Liver (tissue), 9 donors: ENCODE measurements around the gene C4orf36. TPM values are rescaled to one million over a fixed set of nuclear protein-coding genes. Genes with fewer than 3 reads are reported as not detected.

Experiments
- DNase-seq: peaks from one replicate; pipeline ENCODE4 v3.0.0-alpha.2; 2017; ENCODE audit warnings: low spot score
- H3K27ac ChIP-seq, 2 donors: one replicate each; pipeline ENCODE4 v1.7.0; 2013; ENCODE audit warnings: inconsistent platforms in 2 of 2, low read length in 2 of 2, control low read depth in 1 of 2, low read depth in 1 of 2, mild to moderate bottlenecking in 1 of 2
- H3K27me3 ChIP-seq, 4 donors: one replicate each; pipeline versions ENCODE4 v1.6.1 to v1.7.0; 2013; ENCODE audit warnings: low read length in 3 of 4, inconsistent platforms in 1 of 4, mild to moderate bottlenecking in 1 of 4, moderate library complexity in 1 of 4; ENCODE audit not compliant: control insufficient read depth in 4 of 4, insufficient read depth in 4 of 4
- H3K36me3 ChIP-seq, 4 donors: one replicate each; pipeline versions ENCODE4 v1.6.1 to v1.7.0; 2013; ENCODE audit warnings: low read length in 3 of 4, mild to moderate bottlenecking in 3 of 4, low read depth in 1 of 4, moderate library complexity in 1 of 4; ENCODE audit not compliant: control insufficient read depth in 4 of 4, insufficient read depth in 3 of 4
- H3K4me1 ChIP-seq, 4 donors: one replicate each; pipeline versions ENCODE4 v1.6.1 to v1.7.0; 2013; ENCODE audit warnings: low read length in 3 of 4, mild to moderate bottlenecking in 3 of 4, moderate library complexity in 1 of 4; ENCODE audit not compliant: control insufficient read depth in 4 of 4, insufficient read depth in 4 of 4
- H3K4me3 ChIP-seq, 3 donors: one replicate each; pipeline versions ENCODE4 v1.6.1 to v1.7.0; 2013; ENCODE audit warnings: low read length in 3 of 3, control low read depth in 1 of 3, low read depth in 1 of 3, mild to moderate bottlenecking in 1 of 3
- H3K9ac ChIP-seq, 2 donors: one replicate each; pipeline ENCODE4 v1.7.0; 2013; ENCODE audit warnings: low read length in 2 of 2, mild to moderate bottlenecking in 2 of 2, moderate library complexity in 2 of 2, control low read depth in 1 of 2, low read depth in 1 of 2
- H3K9me3 ChIP-seq, 4 donors: one replicate each; pipeline versions ENCODE4 v1.6.1 to v1.7.0; 2013; ENCODE audit warnings: low read length in 3 of 4; ENCODE audit not compliant: control insufficient read depth in 4 of 4
- CTCF ChIP-seq: fragments of 150-350 bp; IDR thresholded peaks from 2 replicates; pipeline ENCODE4 v1.5.1; 2017; ENCODE audit warnings: improper control_type of control experiment, low read depth, low read length; ENCODE audit not compliant: missing input control
- EGR1 ChIP-seq, 2 donors: IDR thresholded peaks; 2 replicates each; pipeline ENCODE4 v1.6.1; 2016 to 2018; ENCODE audit warnings: antibody characterized with exemption in 2 of 2, low read depth in 2 of 2
- FOXA1 ChIP-seq: IDR thresholded peaks from 2 replicates; pipeline ENCODE4 v1.6.1; 2016; ENCODE audit warnings: antibody characterized with exemption
- FOXA2 ChIP-seq: IDR thresholded peaks from 2 replicates; pipeline ENCODE4 v1.6.1; 2016; ENCODE audit warnings: antibody characterized with exemption
- GABPA ChIP-seq, 2 donors: IDR thresholded peaks in 1 of 2; conservative IDR thresholded peaks in 1 of 2; 2 replicates each; pipeline ENCODE4 v1.6.1; 2016; ENCODE audit warnings: antibody characterized with exemption in 2 of 2, mild to moderate bottlenecking in 1 of 2, moderate library complexity in 1 of 2
- HNF4A ChIP-seq, 2 donors: conservative IDR thresholded peaks; 2 replicates each; pipeline ENCODE4 v1.6.1; 2016; ENCODE audit warnings: antibody characterized with exemption in 2 of 2, mild to moderate bottlenecking in 2 of 2
- JUND ChIP-seq, 2 donors: IDR thresholded peaks; 2 replicates each; pipeline ENCODE4 v1.6.1; 2016; ENCODE audit warnings: antibody characterized with exemption in 2 of 2
- MAX ChIP-seq: IDR thresholded peaks from 2 replicates; pipeline ENCODE4 v1.6.1; 2016; ENCODE audit warnings: antibody characterized with exemption
- NR2F2 ChIP-seq: IDR thresholded peaks from 2 replicates; pipeline ENCODE4 v1.6.1; 2016; ENCODE audit warnings: antibody characterized with exemption
- RAD21 ChIP-seq, 2 donors: IDR thresholded peaks; 2 replicates each; pipeline ENCODE4 v1.6.1; 2016; ENCODE audit warnings: antibody characterized with exemption in 2 of 2, mild to moderate bottlenecking in 2 of 2
- REST ChIP-seq: IDR thresholded peaks from 2 replicates; pipeline ENCODE4 v1.6.1; 2016; ENCODE audit warnings: antibody characterized with exemption, mild to moderate bottlenecking
- RXRA ChIP-seq, 2 donors: IDR thresholded peaks; 2 replicates each; pipeline ENCODE4 v1.6.1; 2017 to 2018; ENCODE audit warnings: antibody characterized with exemption in 2 of 2, mild to moderate bottlenecking in 1 of 2
- SP1 ChIP-seq: IDR thresholded peaks from 2 replicates; pipeline ENCODE4 v1.6.1; 2018; ENCODE audit warnings: antibody characterized with exemption, mild to moderate bottlenecking
- TAF1 ChIP-seq: conservative IDR thresholded peaks from 2 replicates; pipeline ENCODE4 v1.6.1; 2016; ENCODE audit warnings: antibody characterized with exemption, mild to moderate bottlenecking
- YY1 ChIP-seq: IDR thresholded peaks from 2 replicates; pipeline ENCODE4 v1.6.1; 2016; ENCODE audit warnings: antibody characterized with exemption, mild to moderate bottlenecking
- WGBS: extraction: QIAGEN DNeasy Blood & Tissue Kit; methylation state at CpG from one replicate; pipeline ENCODE4 v1.1.7; 2013; 5-methylcytosine and 5-hydroxymethylcytosine counted together
- polyA plus RNA-seq, 2 donors: library from polyadenylated mRNA; stranded (reverse) in 1 of 2; unstranded in 1 of 2; fragments of 200-250 nt in 1 of 2; fragments of >200 nt in 1 of 2; fragmentation: Nextera tagmentation in 1 of 2; extraction: Ambion mirVana in 1 of 2; gene quantifications; one replicate each; pipeline versions ENCODE4 v1.2.1 to v1.2.3, GENCODE V29; 2013 to 2015
- total RNA-seq, 2 donors: library from RNA; depleted of rRNA; stranded (reverse); fragments of >200 nt; gene quantifications; one replicate each; pipeline ENCODE4 v1.2.3, GENCODE V29; 2014
- TF ChIP-seq, protein P1 (sequence below): IDR thresholded peaks from 2 replicates; pipeline ENCODE4 v1.6.1; 2016; ENCODE audit warnings: antibody characterized with exemption
- TF ChIP-seq, protein P2 (sequence below): IDR thresholded peaks from 2 replicates; pipeline ENCODE4 v1.6.1; 2016; ENCODE audit warnings: antibody characterized with exemption
- donor health status: healthy.
- donor health status: healthy.
- donor health status: healthy.
- donor health status: healthy.
- donor health status: healthy.

The C4orf36 gene
- total and polyA plus RNA-seq, 4 donors, result 0.09 TPM; not detected in 3

GRCh38 chr4:86870442-86871069, 21.7 kb downstream of the C4orf36 start:
- Histone ChIP-seq H3K9me3 (no peaks in the 10 kb centered on the region), H3K36me3 (no peaks in the 10 kb centered on the region), H3K4me1 (no peaks in the 10 kb centered on the region), H3K4me3 (no peak overlapping the region), H3K27ac (no peak overlapping the region), H3K9ac (no peak overlapping the region), H3K27me3 (no peaks in the 10 kb centered on the region)
- WGBS, result 78% methylated on average over 9 of the region's 9 CpGs
- TF ChIP-seq, protein P1, sequence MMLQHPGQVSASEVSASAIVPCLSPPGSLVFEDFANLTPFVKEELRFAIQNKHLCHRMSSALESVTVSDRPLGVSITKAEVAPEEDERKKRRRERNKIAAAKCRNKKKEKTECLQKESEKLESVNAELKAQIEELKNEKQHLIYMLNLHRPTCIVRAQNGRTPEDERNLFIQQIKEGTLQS, result no peak
- no peak for TF ChIP-seq FOXA2
- TF ChIP-seq EGR1 (IDR thresholded peaks at IDR 0.05; ENCODE audit: low read depth in 2 of 2), result no peak
- no peak for TF ChIP-seq JUND (IDR thresholded peaks at IDR 0.05)
- TF ChIP-seq NR2F2, result no peak
- TF ChIP-seq GABPA (IDR thresholded peaks at IDR 0.05 in 1 of 2, conservative IDR thresholded peaks at IDR 0.05 in 1 of 2), result no peak
- TF ChIP-seq HNF4A (conservative IDR thresholded peaks at IDR 0.05), result no peak
- TF ChIP-seq MAX, result no peak
- no peak for TF ChIP-seq FOXA1
- no peak for TF ChIP-seq RXRA (IDR thresholded peaks at IDR 0.05)
- TF ChIP-seq YY1, result no peak
- no peak for TF ChIP-seq RAD21 (IDR thresholded peaks at IDR 0.05)
- no peak for DNase-seq

DNA sequence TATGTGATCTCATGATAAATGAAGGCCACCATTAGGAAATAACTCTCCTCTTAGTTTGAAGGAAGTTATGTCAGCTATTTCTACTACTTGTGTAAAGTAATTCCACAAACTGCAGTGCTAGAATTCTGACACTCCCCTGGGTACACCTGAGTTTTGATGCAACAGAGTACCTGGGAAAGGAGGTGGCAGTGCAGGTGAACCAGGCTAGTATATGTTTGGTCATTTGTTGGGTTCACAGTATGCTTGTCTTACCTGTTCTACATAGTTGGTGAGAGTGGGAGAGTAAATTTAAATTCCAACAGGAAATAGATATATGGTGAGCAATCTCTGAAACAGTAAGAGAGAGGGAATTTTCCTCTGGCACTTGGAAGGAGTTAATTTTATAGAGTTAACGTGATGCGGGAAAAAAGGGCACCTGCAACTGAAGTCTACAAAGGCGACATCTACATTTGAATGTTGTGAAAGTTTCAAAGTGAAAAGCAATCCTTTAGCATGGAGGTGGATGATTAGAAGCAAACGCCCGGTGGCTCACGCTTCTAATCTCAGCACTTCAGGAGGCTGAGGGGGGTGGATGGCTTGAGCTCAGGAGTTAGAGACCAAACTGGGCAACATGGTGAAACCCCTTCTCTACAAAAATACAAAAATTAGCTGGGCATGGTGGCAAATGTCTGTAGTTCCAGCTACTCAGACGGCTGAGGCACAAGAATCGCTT, 34.7 kb downstream of the C4orf36 start:
- no peak for DNase-seq
- no peak overlapping the region for H3K4me3 ChIP-seq
- H3K27me3 ChIP-seq, result no peaks in the 10 kb centered on the region
- no peaks in the 10 kb centered on the region for H3K36me3 ChIP-seq
- H3K9ac ChIP-seq, result no peak overlapping the region
- WGBS, result 95% methylated on average over 8 of the region's 8 CpGs
- no peak overlapping the region for H3K27ac ChIP-seq
- TF ChIP-seq, protein P2, sequence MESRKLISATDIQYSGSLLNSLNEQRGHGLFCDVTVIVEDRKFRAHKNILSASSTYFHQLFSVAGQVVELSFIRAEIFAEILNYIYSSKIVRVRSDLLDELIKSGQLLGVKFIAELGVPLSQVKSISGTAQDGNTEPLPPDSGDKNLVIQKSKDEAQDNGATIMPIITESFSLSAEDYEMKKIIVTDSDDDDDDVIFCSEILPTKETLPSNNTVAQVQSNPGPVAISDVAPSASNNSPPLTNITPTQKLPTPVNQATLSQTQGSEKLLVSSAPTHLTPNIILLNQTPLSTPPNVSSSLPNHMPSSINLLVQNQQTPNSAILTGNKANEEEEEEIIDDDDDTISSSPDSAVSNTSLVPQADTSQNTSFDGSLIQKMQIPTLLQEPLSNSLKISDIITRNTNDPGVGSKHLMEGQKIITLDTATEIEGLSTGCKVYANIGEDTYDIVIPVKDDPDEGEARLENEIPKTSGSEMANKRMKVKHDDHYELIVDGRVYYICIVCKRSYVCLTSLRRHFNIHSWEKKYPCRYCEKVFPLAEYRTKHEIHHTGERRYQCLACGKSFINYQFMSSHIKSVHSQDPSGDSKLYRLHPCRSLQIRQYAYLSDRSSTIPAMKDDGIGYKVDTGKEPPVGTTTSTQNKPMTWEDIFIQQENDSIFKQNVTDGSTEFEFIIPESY, result no peak
- TF ChIP-seq RXRA (IDR thresholded peaks at IDR 0.05), result no peak
- TF ChIP-seq CTCF, result no peak
- TF ChIP-seq FOXA2, result no peak
- TF ChIP-seq FOXA1, result no peak
- no peak for TF ChIP-seq MAX
- no peak for TF ChIP-seq EGR1 (IDR thresholded peaks at IDR 0.05; ENCODE audit: low read depth in 2 of 2)
- TF ChIP-seq SP1, result no peak
- no peak for TF ChIP-seq REST
- TF ChIP-seq JUND (IDR thresholded peaks at IDR 0.05), result no peak
- TF ChIP-seq, protein P1, result no peak
- no peak for TF ChIP-seq HNF4A (conservative IDR thresholded peaks at IDR 0.05)
- no peak for TF ChIP-seq GABPA (IDR thresholded peaks at IDR 0.05 in 1 of 2, conservative IDR thresholded peaks at IDR 0.05 in 1 of 2)
- no peak for TF ChIP-seq YY1
- TF ChIP-seq TAF1, result no peak
- no peaks in the 10 kb centered on the region for H3K4me1 ChIP-seq
- no peaks in the 10 kb centered on the region for H3K9me3 ChIP-seq
